Fibroblast of skin of abdomen (primary cell): ENCODE measurements around the gene C19orf53.

ENCODE experiments used
- DNase-seq: peaks from one replicate; pipeline ENCODE4 v3.0.0-alpha.2; 2013

Gene C19orf53

DNA sequence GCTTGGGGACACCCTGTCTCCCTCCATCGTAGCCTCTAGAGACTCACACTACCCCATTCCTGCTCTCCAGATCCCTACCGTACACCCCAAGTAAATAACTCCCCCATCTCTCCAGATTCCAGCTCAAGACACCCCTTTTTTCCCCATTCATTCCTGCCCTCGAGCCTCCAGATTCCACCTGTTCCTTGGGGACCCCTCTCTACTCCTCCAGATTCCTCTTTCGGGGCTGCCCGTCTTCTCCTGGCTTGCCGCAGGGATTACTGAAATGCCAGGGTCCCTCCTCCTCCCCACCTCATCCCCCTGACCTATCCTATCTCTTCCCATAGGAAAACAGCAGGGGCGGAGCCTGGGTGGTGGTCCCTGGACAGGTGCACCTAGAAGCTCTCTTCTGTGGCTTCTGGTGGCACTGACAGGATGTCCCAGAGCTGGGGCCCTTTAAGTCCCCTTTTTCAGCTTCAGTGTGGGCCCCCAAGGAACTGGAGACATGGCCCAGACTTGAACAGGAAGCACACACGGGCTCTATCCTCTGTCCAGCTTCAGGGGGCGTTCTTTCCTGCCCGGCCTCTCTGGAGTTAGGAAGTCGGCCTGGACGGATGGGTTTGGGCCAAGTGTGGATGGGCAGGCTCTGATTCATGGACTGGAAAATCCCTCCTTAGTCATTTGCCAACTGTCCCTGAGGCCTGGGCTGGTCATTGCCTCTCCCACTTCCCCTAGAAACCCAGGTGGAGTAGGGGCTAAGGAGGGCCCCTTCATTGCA is 22.2 kb downstream of the C19orf53 start:
- DNase-seq, result peak; percentile 89

DNA sequence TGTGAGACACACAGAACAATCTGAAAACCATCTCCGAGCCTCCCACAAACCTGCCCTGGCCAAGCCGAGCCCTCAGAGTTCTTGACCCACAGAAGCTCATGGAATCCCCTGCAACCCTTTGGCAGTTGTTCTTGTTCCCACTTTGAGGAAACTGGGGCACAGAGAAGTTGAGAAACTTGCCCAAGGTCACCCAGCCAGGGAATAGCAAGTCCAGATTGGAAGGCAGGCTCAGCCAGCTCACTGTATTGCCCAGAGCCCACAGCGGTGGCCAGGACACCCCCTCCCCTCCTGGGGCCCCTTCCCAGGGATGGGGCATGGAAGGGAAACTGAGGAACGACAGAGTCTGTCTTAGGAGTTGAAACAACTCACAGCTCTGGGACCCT is 22.8 kb downstream of the C19orf53 start:
- no peak for DNase-seq

DNA sequence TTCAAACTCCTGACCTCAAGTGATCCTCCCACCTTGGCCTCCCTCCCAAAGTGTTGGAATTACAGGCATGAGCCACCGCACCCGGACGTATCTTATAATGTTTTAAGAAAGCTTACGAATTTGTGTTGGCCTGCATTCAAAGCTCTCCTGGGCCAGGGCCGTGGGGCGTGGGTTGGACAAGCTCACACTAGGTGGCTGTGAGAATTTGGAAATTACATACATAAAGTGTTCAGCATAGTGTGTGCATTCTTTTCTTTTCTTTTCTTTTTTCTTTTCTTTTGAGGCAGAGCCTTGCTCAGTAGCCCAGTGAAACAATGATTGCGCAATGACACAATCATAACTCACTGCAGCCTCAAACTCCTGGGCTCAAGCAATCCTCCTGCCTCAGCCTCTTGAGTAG is 23.6 kb downstream of the C19orf53 start:
- peak; percentile 69 for DNase-seq

DNA sequence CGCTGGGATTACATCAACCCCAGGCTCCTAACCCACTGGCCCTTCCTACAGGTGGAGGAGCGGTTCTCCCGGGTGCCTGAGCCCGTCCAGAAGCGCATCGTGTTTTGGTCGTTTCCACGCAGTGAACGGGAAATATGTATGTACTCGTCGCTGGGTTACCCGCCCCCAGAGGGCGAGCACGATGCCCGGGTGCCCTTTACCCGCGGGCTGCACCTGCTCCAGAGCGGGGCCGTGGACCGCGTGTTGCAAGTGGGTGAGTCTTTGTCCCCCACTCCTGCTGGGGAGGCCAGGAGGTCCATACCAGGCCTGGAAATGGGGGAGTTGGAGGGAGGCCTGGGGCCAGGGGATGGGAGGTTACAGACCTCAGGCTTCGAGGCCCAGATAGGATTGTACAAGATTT is 25.4 kb downstream of the C19orf53 start:
- no peak for DNase-seq

DNA sequence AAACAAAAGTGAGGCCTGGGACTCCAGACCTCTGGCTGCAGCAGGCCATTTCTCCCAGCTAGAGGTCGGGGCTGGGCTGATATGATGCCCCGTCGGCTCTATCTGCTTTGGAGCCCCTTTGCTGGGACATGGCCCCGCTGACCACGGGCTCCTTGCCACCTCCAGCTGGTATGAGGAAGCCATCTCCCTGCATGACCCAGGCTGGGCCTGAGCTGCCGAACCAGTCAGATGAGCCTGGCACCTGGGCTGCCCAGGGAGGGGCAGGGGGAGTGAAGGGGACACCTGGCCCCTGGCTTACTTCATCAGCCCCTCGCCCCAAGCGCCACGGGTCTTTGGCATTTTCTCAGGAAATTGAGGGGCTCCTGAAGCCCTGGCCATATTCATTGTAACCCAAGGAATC is 28.8 kb downstream of the C19orf53 start:
- DNase-seq, result no peak

DNA sequence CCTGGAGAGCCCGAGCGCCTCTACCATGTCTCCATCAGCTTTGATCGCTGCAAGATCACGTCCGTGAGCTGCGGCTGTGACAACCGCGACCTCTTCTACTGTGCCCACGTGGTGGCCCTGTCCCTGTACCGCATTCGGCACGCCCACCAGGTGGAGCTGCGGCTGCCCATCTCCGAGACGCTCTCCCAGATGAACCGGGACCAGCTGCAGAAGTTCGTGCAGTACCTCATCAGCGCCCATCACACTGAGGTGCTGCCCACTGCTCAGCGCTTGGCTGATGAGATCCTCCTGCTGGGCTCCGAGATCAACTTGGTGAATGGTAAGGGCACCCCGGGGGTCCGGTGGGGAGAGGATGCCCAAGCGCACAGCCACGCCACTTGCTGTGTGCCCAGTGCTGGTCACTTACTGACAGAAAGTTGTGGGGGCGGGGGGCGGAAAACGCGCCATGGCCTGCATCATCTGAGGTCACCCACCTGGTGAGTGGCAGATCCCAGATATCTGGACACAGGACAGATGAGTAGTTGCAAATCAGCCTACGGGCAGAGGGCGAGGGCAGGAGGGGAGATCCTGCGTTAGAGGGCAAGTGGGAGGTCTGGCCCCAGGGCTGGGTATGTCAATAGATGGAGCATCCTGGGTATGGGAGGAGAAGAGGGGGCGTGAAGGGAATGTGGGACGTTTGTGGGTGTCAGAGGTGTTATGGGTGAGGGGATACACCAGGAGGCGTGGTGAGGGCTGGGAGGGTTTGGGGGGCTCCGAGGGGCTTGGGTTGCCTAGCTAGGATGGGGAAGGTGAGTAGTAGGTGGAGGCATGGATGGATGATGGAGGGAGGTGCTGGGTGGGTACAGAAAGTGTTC is 30.8 kb downstream of the C19orf53 start:
- DNase-seq, result no peak

DNA sequence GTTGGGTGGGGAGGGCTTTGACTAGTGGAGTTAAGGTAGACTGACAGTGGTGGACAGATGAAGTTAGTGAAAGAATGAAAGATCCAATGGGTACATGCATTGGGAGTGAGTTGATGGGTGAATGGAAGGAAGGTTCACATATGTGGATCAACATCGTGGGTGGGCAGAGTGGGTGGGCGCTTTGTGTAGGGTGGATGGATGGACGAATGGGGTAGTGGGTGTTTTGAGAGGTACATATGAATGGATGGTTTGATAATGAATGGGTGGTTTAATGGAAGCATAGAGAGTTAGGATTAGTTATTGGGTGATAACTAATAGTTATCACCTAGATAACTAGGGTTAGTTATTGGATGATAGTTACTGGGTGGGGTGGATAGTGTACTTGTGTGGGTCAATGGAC is 32.5 kb downstream of the C19orf53 start:
- no peak for DNase-seq

DNA sequence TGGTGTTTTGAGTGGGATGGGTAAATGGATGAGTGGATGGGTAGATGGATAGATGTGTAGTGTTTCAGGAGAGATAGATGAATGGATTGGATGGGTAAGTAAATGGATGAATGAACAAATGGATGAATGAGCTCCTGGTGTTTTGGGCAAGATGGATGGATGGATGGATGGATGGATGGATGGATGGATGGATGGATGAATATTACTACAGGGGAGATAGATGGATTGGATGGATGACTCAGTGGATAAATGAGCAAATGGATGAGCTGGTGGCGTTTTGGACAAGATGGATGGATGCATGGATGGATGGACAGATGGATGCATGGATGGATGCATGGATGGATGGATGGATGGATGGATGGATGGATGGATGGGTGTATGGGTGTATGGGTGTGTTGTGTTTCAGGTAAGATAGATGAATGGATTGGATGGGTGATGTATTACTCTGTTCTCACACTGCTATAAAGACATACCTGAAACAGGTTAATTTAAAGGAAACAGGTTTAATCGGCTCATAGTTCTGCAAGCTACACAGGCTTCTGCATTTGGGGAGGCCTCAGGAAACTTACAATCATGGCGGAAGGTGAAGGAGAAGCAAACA is 33.3 kb downstream of the C19orf53 start:
- DNase-seq, result no peak

DNA sequence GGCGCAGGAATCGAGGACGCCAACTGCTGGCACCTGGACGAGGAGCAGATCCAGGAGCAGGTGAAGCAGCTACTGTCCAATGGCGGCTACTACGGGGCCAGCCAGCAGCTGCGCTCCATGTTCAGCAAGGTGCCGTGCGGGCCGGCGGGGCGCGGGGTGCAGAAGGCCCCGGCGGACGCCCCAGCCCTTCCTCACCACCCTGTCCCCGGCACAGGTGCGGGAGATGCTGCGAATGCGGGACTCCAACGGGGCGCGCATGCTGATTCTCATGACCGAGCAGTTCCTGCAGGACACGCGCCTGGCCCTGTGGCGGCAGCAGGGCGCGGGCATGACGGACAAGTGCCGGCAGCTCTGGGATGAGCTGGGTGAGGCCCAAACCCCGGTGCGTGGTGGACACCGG is 34.6 kb downstream of the C19orf53 start:
- no peak for DNase-seq

DNA sequence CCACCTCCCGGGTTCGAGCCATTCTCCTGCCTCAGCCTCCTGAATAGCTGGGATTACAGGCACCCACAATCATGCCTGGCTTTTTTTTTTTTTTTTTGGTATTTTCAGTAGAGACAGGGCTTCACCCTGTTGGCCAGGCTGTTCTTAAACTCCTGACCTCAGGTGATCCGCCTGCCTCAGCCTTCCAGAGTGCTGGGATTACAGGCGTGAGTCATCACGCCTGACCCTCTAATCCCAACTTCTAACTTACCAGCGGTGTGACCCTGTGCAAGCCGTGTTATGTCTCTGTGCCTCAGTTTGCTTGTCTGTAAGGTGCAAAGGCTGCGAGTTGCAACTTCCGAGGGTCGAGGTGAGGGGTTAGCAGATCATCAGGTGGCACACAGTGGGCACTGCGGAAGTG is 38.3 kb downstream of the C19orf53 start:
- no peak for DNase-seq

DNA sequence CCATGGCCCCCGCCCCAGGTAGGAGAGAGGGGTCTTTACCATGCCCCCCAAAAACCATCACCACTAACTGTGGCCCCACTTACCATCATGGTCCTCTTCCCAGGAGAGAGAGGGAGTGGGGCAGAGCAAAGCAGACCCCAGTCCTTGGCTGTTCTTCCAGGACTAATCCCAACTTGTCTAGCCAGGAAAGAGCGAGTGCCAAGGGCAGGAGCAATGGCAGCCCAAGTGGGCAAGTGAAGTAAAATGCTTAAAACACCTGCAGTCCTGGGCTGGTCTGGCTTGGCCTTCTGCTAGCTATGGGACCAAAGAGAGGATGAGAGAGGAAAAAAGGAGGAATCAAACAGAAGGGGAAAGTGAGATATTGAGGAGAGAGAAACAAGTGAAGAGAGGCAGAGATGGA is 38.9 kb downstream of the C19orf53 start:
- DNase-seq, result no peak

DNA sequence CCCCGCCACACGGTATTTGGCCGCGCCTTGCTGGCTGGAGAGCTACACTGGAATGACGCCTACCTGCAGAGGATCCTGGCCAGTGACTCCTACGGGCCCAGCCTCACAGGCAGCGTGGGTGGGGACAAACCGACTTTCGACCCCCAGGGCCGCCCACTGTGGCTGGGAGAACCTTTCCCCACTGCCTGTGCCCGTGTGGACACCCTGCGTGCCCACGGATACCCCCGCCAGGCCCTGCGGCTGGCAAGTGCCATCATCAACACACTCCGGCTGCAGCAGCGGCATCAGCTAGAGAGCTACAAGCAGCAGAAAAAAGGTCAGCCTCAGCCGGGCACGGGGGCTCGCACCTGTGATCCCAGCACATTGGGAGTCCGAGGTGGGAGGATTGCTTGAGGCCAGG is 40.3 kb downstream of the C19orf53 start:
- DNase-seq, result no peak

DNA sequence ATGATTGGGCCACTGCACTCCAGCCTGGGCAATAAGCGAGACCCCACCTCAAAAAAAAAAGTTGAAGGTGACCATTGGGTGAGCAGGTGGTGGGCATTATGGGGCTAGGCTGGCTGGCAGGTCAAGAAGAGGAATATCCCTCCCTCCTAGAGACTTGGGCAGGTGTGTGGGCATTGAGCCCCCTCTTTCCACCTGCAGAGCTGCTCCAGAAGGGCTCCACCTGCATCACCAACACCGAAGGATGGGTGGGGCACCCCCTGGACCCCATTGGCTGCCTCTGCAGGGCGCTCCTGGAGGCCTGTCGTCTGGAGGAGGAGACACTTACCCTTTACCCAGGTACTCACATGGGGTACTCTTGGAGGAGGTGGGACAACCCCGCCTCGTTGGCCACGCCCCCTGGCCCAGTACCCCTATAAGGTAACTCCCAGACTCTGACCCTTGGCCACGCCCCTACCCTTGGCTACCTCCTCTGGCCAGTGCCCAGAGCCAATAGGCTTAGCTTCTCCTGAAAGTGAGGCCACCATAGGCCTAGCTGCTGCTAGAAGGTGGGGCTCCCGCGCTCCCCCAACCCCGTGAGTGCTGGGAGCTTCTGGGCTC is 42.9 kb downstream of the C19orf53 start:
- no peak for DNase-seq

DNA sequence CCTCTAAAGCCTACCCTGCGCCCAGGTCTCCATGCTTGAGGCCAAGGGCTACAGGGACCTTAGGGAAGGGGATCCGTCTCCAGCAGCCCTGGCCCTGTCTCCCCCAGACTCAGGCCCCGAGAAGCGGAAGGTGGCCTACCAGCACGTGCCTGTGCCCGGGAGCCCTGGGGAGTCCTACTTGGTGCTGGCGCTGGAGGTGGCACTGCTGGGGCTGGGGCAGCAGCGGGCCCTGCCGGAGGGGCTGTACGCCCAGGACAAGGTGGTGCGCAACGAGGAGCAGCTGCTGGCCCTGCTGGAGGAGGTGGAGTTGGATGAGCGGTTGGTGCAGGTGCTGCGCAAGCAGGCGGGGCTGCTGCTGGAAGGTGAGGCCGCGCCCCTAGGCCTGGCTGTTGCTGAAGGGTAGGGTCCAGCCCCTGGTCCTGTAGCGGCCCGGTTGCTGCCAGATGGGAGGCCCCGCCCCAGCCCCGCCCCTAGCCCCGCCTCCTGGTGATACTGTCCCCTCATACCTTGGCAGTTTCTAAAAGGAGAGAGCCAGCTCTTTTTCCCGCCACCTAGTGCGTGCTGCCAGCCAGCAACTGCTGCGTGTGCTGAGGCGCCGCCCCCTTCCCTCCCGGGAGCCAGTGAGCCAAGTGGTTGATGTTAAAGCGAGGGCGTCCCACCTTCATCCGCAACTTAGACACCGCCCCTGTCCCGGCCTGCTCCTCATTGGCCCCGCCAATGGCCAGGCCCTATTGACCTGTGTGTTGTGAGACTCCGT is 43.5 kb downstream of the C19orf53 start:
- no peak for DNase-seq

DNA sequence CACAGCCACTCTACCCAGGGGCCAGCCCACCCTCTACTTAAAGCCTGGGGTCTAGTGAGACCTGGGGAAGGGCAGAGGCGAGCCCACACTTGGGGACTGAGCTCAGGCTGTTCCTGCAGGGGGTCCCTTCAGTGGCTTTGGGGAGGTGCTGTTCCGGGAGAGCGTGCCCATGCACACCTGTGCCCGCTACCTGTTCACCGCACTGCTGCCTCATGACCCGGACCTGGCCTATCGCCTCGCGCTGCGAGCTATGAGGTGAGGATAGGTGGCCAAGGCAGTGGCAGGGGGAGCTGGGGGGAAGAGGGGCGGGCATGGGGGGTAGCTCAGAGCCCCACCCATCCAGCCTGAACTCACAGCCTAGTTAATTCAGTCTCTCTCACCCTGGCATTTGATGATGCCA is 45.0 kb downstream of the C19orf53 start:
- no peak for DNase-seq

DNA sequence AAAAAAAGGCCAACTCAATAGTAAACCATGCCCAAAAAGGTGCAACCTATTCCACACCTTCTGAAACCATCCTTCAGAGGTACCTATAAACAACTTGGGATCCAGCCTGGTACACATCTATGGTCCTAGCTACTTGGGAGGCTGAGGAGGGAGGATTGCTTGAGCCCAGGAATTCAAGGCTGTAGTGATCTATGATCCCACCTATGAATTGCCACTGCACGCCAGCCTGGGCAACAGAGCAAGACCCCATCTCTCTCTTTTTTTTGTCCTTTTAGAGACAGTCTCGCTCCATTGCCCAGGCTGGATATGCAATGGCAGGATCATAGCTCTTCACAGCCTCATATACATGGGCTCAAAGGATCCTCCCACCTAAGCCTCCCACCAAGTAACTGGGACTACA is 47.0 kb downstream of the C19orf53 start:
- DNase-seq, result no peak

DNA sequence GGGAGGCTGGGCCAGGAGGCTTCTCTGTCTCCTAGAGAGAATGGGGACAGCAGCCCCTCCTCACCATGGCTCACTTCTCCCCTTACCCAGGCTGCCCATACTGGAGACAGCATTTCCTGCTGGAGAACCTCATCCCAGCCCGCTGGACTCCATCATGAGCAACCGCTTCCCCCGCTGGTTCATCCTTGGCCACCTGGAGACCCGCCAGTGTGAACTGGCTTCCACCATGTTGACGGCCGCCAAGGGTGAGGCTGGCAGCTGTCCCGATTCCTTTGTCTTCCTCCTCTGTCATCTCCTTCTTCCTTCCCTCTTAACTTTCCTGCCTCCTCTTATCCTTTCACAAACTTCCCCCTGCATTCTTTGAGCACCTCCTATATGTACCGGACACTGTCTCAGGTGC is 49.0 kb downstream of the C19orf53 start:
- DNase-seq, result no peak

DNA sequence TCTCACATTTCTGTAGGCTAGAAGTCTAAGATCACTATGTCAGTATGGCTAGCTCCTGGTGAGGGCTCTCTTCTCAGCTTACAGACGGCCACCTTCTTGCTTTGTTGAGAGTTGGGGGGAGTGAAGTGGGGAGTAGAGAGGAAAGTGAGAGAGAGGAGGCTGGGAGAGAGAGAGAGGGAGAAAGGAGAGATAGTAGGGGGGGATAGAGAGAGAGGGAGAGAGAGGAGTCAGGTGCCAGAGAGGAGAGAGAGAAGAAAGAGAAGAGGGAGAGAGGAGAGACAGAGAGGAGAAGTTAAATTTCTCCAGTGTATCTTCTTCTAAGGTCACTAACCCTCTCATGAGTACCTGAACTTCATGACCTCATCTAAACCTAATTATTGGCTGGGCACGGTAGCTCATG is 49.6 kb downstream of the C19orf53 start:
- DNase-seq, result no peak

DNA sequence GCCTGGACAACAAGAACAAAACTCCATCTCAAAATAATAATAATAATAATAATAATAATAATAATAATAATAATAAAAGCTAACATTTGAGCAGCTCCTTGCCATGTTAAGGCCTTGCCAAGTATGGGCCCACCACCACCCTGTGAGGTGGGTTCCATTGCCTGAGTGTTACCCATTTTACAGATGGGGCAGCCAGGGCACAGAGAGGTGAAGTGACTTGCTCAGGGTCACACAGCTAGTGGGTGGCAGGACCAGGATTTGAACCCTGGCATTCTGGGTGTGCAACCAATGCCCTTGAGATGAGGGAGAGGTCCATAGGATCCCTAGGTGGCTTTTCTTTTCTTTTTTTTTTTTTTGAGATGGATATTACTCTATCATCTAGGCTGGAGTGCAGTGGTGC is 50.4 kb downstream of the C19orf53 start:
- DNase-seq, result no peak

DNA sequence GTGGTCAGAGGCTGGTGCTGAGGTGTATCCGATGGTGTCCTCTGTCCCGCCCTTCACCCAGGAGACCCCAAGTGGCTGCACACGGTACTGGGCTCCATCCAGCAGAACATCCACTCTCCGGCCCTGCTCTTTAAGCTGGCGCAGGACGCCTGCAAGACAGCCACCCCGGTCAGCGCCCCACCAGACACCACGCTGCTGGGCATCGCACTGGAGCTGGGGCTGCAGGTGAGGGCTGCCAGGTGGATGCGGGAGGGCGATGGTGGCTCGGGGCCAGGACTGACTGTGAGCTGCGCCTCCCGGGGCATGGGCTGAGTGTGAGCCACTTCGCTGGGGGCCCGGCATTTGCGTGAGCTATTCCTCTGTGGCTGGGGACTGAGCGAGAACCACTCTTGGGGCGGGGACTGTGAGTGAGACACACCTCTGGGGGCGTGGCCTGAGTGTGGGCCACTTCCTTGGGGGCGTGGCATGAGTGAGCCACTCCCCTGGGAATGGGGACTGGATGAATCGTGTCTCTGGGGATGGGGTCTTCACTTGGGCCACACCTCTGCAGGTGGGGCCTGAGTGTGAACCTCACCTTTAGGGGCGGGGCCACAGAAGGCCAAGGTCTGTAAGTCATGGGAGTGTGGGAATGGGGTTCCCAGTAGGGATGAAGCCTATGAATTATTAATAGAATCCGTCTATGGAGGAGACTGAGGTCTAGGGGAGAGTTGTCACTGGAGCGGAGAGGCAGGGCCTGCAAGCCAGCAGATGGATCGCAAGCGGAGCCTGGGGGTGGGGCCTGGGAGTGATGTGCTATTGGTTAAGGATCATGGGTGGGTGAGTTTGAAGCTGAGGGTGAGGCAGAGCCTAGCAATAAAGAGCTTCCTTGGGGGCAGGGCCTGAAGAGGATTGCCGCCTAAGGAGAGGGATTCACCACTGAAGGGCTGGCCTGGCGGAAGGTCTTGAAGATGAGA is 51.5 kb downstream of the C19orf53 start:
- no peak for DNase-seq

DNA sequence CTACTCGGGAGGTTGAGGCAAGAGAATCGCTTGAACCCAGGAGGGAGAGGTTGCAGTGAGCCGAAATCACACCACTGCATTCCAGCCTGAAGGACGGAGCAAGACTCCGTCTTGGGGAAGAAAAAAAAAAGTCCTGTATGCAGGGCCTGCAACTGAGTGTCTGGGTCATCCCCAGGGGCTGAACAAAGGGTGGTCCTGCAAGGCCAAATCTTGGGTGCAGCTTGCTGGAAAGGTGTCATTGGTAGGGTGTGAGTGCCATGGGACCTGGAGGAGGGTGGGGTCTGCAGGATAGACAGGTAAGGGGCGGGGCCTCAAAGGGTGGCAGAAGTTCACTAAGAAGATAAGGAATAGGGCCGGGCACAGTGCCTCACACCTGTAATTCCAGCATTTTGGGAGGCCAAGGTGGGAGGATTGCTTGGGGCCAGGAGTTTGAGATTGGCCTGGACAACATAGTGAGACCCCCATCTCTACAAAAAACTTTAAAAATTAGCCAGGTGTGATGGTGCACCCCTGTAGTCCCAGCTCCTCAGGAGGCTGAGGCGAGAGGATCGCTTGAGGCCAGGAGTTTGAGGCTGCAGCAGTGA is 52.5 kb downstream of the C19orf53 start:
- DNase-seq, result no peak
